GM12892 (cell line): ENCODE measurements around the gene OTULIN.

Experiments
- POLR2A ChIP-seq: IDR thresholded peaks from 2 replicates; pipeline ENCODE4 v1.6.1; 2011; ENCODE audit warnings: low read depth, low read length, control low read depth
- POLR2AphosphoS5 ChIP-seq: IDR thresholded peaks from 2 replicates; pipeline ENCODE4 v1.6.1; 2011; ENCODE audit warnings: low read depth, low read length, control low read depth

DNA sequence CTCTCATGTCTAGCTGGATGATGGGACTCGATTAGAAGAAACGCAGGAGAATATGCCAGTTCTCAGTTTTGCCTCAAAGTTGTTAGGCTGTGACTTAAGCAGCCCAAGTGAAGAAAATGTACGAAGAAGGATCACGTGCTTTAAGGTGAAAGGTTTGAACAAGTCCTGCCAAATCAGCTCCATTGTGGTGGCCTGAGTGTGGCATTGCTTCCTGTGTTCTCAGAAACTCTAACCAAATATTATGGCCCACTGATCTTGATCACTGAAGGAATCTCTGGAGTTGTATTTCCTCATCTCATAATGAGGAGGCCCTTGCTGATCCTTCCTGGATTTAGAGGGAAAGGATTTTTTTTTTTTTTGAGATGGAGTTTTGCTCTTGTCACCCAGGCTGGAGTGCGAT, 44.0 kb downstream of the OTULIN start:
- no peak for TF ChIP-seq POLR2A
- TF ChIP-seq POLR2AphosphoS5 = no peak
